HAP-1 (cell line): ENCODE results near the gene GPX1.

Experiments
- DNase-seq, 2 experiments: peaks; one replicate each; pipeline ENCODE4 v3.0.0-alpha.2; 2016 to 2020; ENCODE audit warnings: low spot score in 2 of 2
- H3K27me3 ChIP-seq: fragments of 250-450 bp; sonication (Bioruptor Pico); 2 replicates; pipeline ENCODE4 v1.5.1; 2020; ENCODE audit warnings: low read depth, mild to moderate bottlenecking, moderate library complexity
- H3K36me3 ChIP-seq: fragments of 250-450 bp; sonication (Bioruptor Pico); replicated peaks from 2 replicates; pipeline ENCODE4 v1.5.1; 2020; ENCODE audit warnings: mild to moderate bottlenecking
- H3K4me1 ChIP-seq: fragments of 250-450 bp; sonication (Bioruptor Pico); 2 replicates; pipeline ENCODE4 v1.5.1; 2020; ENCODE audit warnings: mild to moderate bottlenecking
- H3K4me3 ChIP-seq: fragments of 250-450 bp; sonication (Bioruptor Pico); 2 replicates; pipeline ENCODE4 v1.5.1; 2020; ENCODE audit warnings: mild to moderate bottlenecking, moderate library complexity
- H3K9me3 ChIP-seq: fragments of 250-450 bp; sonication (Bioruptor Pico); 2 replicates; pipeline ENCODE4 v1.5.1; 2020; ENCODE audit warnings: mild to moderate bottlenecking, moderate library complexity
- in situ Hi-C: fragments of 300-500 bp; cut with MboI; formaldehyde crosslinking; loops from 3 replicates; pipeline ENCODE4 v1.14.3; 2020; ENCODE audit warnings: low sequenced_read_pairs, inconsistent platforms, mixed read lengths

Gene GPX1

DNA sequence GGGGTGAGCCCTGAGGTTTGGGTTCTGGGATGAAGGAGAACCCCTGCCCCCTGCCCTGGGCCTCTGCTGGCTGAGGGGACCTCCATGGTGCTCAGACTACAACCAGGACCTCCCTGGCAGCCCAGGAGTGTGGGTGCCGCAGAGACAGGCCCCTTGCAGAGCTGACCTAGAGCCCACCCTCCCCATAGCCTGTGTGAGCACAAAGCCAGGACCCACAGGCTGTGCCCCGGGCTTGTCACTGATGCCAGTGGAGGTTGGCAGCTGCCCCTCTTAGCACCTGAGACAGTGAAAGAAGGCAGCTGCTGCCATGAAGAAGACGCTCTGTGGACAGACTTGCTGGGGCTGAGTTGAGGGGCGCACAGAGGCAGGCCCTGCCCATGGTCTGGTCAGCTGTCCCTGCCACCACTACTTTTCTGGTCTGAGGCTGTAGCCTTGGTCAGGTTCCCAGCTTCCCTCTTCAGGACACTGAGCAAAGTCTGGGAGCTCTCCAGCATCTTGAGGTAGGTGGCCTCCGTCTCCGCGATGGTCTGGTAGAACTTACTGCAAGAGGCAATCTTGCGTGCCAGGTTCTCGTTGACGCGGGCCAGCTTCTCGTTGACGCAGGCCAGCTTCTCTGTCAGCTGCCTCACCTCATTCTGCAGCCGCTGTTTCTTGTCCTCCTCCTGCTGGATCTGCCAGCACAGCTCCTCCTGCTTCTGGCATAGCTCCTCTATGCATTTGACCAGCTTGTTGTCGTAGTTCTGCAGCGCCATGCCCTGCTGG lies 41.3 kb downstream of the GPX1 start:
- H3K4me1 ChIP-seq = no peaks in the 10 kb centered on the region
- in situ Hi-C loops = no loop called here
- H3K9me3 ChIP-seq = no peaks in the 10 kb centered on the region
- no peaks in the 10 kb centered on the region for H3K27me3 ChIP-seq
- H3K36me3 ChIP-seq = peaks cover 34% of the 10 kb centered on the region
- no peak overlapping the region for H3K4me3 ChIP-seq
- no peak for DNase-seq

DNA sequence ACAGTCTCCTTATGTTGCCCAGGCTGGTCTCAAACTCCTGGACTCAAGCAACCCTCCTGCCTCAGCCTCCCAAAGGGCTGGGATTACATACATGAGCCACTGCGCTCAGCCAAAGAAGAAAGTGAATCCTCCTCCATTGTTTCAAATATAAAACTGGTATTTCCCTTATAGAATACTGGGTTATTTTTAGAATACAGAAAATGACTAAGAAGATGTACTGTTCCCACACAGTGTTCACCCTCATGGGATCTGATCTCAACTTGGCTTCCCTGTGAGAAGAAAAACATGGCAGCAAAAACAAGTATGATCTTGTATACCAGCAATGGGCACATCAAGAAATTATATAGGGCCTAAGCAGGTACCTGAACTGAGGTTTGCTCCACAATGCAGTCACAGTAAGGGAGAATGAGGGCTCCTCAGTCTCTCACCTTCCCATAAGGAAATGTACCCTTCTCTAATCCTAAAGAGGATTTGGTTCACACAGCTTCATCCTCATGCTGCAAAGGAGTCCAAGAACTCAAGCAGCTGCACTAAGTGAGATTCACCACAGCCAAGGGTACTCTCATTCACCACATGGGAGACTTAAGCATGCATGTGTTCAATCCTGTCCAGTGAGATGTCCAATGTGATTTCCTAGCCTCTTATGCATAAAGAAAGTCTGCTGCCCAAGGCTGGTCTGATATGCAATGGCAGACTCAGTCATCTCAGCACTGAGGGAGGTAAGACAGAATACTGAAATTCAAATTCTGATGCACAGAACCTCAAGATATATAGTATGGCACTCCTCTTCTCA lies 44.1 kb downstream of the GPX1 start:
- no peak overlapping the region for H3K4me3 ChIP-seq
- H3K4me1 ChIP-seq = no peaks in the 10 kb centered on the region
- in situ Hi-C loops = no loop called here
- no peaks in the 10 kb centered on the region for H3K27me3 ChIP-seq
- H3K36me3 ChIP-seq = peaks cover 31% of the 10 kb centered on the region
- no peak for DNase-seq
- H3K9me3 ChIP-seq = no peaks in the 10 kb centered on the region

DNA sequence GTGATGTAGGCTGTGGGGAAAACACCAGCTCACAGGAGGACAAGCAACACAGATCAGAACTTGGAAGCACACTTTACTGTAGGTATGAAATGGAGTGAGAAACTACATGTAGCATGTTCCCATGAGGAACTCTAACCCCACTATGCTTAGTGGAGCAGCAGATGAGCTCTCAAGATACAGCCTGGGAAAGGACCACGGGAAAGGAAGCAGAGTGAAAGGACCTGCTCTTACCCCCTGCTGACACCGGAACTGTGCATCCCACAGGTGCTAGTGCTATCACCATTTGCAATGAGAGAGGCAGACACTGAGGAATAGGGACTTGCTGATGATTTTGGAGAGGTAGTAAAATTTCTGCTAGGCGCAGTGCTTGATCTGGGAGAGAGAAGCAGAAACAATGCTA lies 46.9 kb downstream of the GPX1 start:
- Histone ChIP-seq H3K9me3 (no peaks in the 10 kb centered on the region), H3K4me3 (no peak overlapping the region), H3K27me3 (no peaks in the 10 kb centered on the region), H3K4me1 (no peaks in the 10 kb centered on the region), H3K36me3 (peaks cover 29% of the 10 kb centered on the region)
- in situ Hi-C loops = no loop called here
- no peak for DNase-seq

DNA sequence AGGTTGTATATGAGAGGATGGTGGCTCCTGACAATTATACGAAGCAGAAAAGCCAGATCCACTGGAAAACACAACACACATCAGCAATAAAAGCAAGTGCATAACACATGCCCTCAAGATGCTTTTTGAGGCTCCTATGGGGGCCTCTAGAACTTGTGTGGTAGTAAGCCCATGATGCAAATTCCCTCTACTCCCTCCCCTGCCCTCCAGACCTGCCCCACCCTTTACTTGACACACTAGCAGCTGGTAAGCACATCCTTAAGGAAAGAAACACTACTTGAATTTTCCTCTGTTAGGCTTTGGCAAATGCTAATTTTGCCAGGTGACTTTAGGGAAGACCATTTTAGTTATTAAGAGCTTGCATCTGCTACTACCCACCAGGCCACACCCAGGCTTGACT lies 47.5 kb downstream of the GPX1 start:
- no peak for DNase-seq
- Histone ChIP-seq H3K4me1 (no peaks in the 10 kb centered on the region), H3K4me3 (no peak overlapping the region), H3K27me3 (no peaks in the 10 kb centered on the region), H3K9me3 (no peaks in the 10 kb centered on the region), H3K36me3 (peaks cover 29% of the 10 kb centered on the region)
- in situ Hi-C loops = no loop called here
